ENCODE measurements around the gene NXPH1.

- TF ChIP-seq POLR2A (IDR thresholded peaks at IDR 0.05) (no peak), CTCF (IDR thresholded peaks at IDR 0.05) (no peak)
Observed at GRCh38 chr7:8669501-8669851, 236.1 kb downstream of the NXPH1 start.
